Measurements from ENCODE around the gene RTN1. TPM values are rescaled to one million over a fixed set of nuclear protein-coding genes. Genes with fewer than 3 reads are reported as not detected.

RTN1 gene
- total and polyA plus RNA-seq, 2 of the 8 experiments (the other 6 are each of a cell fraction or from before 2014, with no cell fraction given), result 2.8 to 4.9 TPM

DNA sequence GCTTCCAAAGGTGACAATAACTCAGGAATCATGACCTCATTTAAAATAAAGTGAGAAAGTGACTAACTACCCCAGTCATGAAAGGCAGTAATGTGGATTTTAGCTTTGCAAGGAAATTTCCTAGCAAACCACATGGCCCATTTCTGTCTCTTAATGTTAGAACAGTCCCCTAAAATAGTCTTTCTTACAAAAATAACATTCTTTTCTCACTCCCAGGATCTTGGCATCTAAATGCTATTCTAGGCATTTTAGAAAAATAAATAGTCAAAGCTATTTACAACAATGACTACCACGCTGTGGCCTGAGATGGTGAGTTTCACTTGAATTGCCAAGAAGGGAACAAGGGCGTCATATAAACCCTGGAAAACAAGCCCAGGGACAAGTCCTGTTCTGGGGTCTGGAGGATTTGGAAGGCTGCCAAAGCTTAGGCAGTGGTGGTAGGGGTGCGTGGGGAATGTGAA, 192.8 kb downstream of the RTN1 start (continued):
- no peak for TF ChIP-seq RFX5 (IDR thresholded peaks at IDR 0.05; ENCODE audit: borderline replicate concordance, low read depth, low read length)
- TF ChIP-seq SP1 (IDR thresholded peaks at IDR 0.05; ENCODE audit: low read depth, low read length), result no peak
- TF ChIP-seq SP2 (IDR thresholded peaks at IDR 0.05; ENCODE audit: low read length), result no peak
- no peak for TF ChIP-seq SIX5 (IDR thresholded peaks at IDR 0.05; ENCODE audit: low read depth, low read length)
- no peak for TF ChIP-seq GABPA (IDR thresholded peaks at IDR 0.05; ENCODE audit: borderline replicate concordance, insufficient read depth, low read length)
- no peak for TF ChIP-seq ASH2L (IDR thresholded peaks at IDR 0.05; ENCODE audit: low read length)
- TF ChIP-seq POLR2AphosphoS5 (IDR thresholded peaks at IDR 0.05; ENCODE audit: low read depth, low read length), result no peak
- no peak for TF ChIP-seq FOSL1 (IDR thresholded peaks at IDR 0.05; ENCODE audit: insufficient read depth, low read depth, low read length)
- TF ChIP-seq JUN (IDR thresholded peaks at IDR 0.05; ENCODE audit: low read depth, low read length), result no peak
- TF ChIP-seq TAF1 (IDR thresholded peaks at IDR 0.05; ENCODE audit: low read depth, low read length), result no peak

Data from H1 (cell line).